GM18508 (cell line): ENCODE results near the gene RRP12.

ENCODE experiments used
- ATAC-seq: cut with Tn5 transposase; IDR thresholded peaks from one replicate; pipeline ENCODE4 v1.9.1; 2021; ENCODE audit warnings: moderate number of reproducible peaks; ENCODE audit not compliant: insufficient read depth, unreplicated experiment

RRP12 gene

DNA sequence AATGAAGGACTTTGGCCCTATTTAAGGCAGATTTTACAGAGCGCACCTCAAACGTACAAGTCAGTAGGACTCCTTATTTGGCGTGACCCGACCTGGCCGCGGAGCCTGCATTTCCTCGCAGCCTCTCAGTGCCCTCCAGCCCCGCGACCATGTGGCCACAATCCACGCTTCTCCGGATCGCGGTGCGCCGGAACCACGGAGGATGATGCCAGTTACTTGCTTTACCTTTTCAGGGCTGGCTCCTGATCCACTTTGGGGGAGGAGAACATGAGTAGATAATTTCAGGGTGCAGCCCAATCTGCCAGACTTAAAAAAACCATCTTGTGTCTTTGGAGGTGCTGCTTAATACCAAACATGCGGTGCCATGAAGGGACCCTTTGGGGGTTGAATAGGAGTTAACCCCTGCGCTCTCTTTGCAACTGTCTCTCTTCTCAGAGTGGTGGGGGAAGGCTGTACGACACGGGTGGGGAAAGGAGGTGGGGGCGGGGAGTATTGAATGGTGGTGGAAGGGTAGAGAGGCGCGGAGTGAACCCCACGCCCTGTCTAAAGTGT, 80.6 kb downstream of the RRP12 start:
- ATAC-seq: no peak

DNA sequence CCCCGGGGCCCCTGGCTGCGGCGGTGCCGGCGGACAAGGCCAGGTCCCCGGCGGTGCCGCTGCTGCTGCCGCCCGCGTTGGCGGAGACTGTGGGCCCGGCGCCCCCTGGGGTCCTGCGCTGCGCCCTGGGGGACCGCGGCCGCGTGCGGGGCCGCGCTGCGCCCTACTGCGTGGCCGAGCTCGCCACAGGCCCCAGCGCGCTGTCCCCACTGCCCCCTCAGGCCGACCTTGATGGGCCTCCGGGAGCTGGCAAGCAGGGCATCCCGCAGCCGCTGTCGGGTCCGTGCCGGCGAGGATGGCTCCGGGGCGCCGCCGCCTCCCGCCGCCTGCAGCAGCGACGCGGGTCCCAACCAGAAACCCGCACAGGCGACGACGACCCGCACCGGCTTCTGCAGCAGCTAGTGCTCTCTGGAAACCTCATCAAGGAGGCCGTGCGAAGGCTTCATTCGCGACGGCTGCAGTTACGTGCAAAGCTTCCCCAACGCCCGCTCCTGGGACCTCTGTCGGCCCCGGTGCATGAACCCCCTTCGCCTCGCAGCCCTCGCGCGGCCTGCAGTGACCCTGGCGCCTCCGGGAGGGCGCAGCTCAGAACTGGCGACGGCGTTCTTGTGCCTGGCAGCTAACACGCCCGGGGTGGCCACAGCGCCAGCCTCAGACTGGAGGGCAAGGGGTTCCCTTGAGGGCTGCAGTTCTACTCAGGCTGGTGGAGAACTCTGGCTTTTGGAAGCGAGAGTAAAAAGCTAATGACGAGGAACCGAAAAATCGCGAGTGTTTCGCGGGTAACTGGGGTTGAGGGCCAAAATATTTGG, 81.3 kb downstream of the RRP12 start:
- no peak for ATAC-seq

DNA sequence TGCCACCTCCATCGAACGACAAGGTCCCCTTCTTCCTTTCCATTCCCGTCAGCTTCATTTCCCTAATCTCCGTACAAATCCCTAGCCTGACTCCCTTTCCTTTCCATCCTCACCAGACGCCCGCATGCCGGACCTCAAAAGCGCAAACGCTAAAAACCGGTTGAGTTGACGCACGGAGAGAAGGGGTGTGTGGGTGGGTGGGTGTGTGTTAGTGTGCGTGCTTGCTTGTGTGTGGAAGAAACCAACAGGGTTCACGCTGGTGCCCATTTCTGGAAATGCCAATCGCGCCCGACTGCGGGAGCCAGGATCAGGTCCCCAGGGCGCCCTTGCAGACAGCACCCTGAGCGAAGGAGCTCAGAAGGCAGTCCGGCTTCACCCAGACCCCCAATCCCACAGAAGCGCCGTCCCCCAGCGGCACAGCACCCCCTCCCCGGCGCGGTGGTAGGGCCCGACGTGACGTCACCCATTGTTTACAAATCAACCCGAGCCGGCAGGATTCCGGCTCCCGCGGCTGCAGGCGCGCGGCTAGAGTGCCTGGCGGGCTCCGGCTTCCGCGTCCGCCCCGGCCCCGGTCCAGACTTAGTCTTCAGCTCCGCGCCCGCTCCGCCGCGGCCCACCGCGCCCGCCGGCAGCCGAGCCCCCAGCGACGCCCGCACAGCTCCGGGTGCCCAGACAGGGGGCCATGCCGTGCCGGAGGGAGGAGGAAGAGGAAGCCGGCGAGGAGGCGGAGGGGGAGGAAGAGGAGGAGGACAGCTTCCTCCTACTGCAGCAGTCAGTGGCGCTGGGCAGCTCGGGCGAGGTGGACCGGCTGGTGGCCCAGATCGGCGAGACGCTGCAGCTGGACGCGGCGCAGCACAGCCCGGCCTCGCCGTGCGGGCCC, 82.1 kb downstream of the RRP12 start, which contains the start of gene FRAT1:
Gene FRAT1, plus strand, starts transcription at position 500 of the 880 bp plus-strand sequence. Its CDS starts 183 bp downstream, at position 683.
- peak; percentile 74 for ATAC-seq

DNA sequence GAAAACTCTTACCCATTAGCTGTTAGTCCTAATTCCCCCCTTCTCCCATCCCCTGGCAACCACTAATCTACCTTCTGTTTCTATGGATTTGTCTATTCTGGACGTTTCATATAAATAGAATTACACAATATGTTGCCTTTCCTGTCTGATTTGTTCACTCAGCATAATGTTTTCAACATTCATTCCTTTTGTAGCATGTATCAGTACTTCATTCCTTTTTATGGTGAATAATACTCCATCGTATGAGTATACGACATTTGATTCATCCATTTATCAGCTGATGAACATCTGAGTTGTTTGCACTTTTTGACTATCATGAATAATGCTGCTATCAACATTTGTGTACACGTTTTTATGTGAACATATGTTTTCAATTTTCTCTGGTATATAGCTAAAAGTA, 86.5 kb downstream of the RRP12 start:
- no peak for ATAC-seq

DNA sequence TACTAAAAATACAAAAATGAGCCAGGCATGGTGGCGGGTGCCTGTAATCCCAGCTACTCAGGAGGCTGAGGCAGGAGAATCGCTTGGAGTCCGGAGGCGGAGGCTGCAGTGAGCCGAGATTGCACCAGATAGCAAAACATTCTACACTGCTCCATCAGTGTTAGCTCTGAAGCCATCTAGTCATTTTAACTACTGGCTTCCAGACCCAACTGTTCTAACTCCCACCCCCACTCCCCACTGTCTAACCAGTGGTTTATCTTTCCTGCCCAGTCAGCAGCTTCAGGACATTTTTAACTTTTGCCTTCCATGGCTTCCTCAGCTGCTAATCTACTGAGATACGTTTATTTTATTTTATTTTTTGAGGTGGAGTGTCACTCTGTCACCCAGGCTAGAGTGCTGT, 88.2 kb downstream of the RRP12 start:
- no peak for ATAC-seq

DNA sequence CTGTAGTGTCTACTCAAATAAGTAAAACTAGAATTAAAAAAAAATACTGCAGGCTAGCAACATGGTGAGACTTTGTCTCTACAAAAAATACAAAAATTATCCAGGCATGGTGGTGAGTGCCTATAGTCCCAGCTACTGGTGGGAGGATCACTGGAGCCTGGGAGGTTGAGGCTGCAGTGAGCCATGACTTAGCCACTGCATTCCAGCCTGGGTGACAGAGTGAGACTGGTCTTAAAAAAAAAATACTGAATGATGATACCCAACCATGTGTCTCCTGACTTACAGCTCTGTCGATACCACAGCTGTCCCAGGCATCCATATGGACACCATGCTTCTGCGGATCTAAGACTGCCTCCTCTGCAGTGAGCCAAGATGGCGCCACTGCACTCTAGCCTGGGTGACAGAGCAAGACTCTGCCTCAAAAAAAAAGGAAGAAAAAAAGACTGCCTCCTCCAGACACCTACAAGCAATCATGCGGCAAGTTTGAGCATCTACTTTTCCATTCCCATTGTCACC, 90.0 kb downstream of the RRP12 start:
- no peak for ATAC-seq

DNA sequence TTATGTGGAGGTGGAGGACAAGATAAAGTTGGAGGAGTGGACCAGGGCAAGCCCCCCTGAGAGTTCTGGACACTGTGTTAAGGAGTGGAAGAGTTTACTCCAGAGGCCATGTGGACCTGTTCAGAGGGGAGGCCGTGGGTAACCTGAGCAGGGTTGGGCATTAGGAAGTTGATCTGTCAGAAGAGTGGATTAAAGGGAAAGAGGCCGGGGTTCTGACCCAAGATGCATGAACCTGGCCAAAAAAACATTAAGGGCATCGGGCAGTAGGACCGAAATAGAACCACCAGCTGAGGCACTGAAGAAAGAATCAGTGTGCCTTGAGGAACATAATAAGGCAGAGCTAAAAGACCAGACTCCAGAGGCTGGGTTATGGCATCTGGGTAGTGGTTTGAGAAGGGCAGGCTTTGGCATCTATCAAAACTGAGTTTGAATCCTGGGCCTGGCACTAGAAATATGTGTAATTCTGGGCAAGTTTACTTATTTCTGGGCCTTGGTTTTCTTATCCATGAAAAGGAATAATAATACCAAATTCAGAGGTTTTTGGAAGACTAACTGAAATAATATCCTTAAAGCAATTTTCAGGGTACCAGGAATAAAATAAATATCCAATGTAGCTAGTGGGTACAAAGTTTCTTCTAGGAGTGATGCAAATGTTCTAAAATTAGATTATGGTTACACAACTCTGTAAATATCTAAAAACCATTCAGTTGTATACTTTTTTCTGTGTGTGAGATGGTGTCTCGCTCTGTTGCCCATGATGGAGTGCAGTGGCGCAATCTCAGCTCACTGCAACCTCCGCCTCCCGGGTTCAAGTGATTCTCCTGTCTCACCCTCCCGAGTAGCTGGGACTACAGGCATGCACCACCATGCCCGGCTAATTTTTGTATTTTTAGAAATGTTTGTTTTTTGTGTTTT, 93.0 kb downstream of the RRP12 start:
- no peak for ATAC-seq

DNA sequence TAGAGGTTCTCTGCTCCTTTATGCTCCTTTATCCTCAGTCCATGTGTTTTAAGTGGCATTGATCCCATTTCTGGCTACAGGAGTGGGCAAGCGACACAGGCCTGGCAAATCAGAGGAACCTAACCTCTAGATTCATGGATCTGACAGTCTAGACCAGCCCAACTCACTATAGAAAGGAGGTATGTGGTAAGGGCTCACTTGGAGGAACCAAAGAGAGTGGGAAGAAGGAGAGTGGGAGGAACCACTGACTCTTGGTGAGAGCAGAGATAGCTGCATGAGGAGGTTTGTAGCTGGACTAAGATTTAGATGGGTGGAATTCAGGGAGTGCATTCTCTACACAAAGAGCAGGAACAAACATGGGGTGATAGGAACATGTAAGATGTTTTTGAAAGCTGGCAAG, 93.7 kb downstream of the RRP12 start:
- ATAC-seq: no peak
